Vagina (tissue), 2 donors: ENCODE results near the gene TEX50. TPM values are rescaled to one million over a fixed set of nuclear protein-coding genes. Genes with fewer than 3 reads are reported as not detected.
"Not testable (repeated sequence)": the region's sequence is repeated elsewhere in the genome, so short reads cannot be mapped to it uniquely, and the experiment has no call there.

Experiments
- DNase-seq, 2 donors: peaks; one replicate each; pipeline ENCODE4 v3.0.0-alpha.2; 2017; ENCODE audit errors: extremely low spot score in 2 of 2
- H3K27ac ChIP-seq: fragments of 200-600 bp; sonication (generic); one replicate; pipeline ENCODE4 v1.5.1; 2019
- H3K27me3 ChIP-seq: fragments of 200-600 bp; sonication (generic); one replicate; pipeline ENCODE4 v1.5.1; 2019
- H3K36me3 ChIP-seq, 2 donors: fragments of 200-600 bp; sonication (generic); one replicate each; pipeline ENCODE4 v1.5.1; 2017 to 2019
- H3K4me1 ChIP-seq: fragments of 200-600 bp; sonication (generic); one replicate; pipeline ENCODE4 v1.5.1; 2019
- H3K4me3 ChIP-seq, 2 donors: fragments of 200-600 bp; sonication (generic); 1 replicate in 1 of 2; 2 replicates in 1 of 2; pipeline ENCODE4 v1.5.1; 2016 to 2019
- H3K9me3 ChIP-seq: fragments of 200-600 bp; sonication (generic); one replicate; pipeline ENCODE4 v1.5.1; 2019
- CTCF ChIP-seq, 3 experiments: fragments of 450-650 bp in 2 of 3; fragments of 200-600 bp in 1 of 3; sonication (generic) in 1 of 3; IDR thresholded peaks; one replicate each; pipeline ENCODE4 v1.5.1; 2017 to 2019; ENCODE audit warnings: antibody characterized with exemption in 3 of 3, mild to moderate bottlenecking in 2 of 3, moderate library complexity in 2 of 3
- POLR2A ChIP-seq, 2 donors: fragments of 450-650 bp; IDR thresholded peaks; one replicate each; pipeline ENCODE4 v1.6.1; 2017; ENCODE audit warnings: antibody characterized with exemption in 2 of 2, mild to moderate bottlenecking in 2 of 2, moderate library complexity in 2 of 2
- POLR2AphosphoS5 ChIP-seq, 2 donors: sonication (generic); formaldehyde crosslinking; IDR thresholded peaks; one replicate each; pipeline ENCODE4 v1.9.0; 2017; ENCODE audit warnings: antibody characterized with exemption in 2 of 2, mild to moderate bottlenecking in 2 of 2, low read depth in 1 of 2; ENCODE audit not compliant: insufficient read depth in 1 of 2
- intact Hi-C: fragments of 100-400 bp; cut with DNase I; formaldehyde crosslinking; loops from one replicate; pipeline ENCODE4 v1.15.1; 2023
- total RNA-seq: library from RNA; depleted of rRNA; stranded (reverse); fragments of >200 nt; gene quantifications from one replicate; pipeline ENCODE4 v1.2.3, GENCODE V29; 2016

Gene TEX50
- total RNA-seq, 1 donor from 2014 or later = not detected

- DNase-seq = no peak
- TF ChIP-seq CTCF (IDR thresholded peaks at IDR 0.05) (no peak), POLR2A (IDR thresholded peaks at IDR 0.05) (no peak), POLR2AphosphoS5 (IDR thresholded peaks at IDR 0.05; ENCODE audit: insufficient read depth in 1 of 2, low read depth in 1 of 2) (no peak)
- H3K27ac ChIP-seq = no peak overlapping the region
- H3K4me3 ChIP-seq = no peak overlapping the region
- no peaks in the 10 kb centered on the region for H3K36me3 ChIP-seq
- no peaks in the 10 kb centered on the region for H3K27me3 ChIP-seq
- intact Hi-C loops = no loop called here
- no peaks in the 10 kb centered on the region for H3K4me1 ChIP-seq
- no peaks in the 10 kb centered on the region for H3K9me3 ChIP-seq
Observed at GRCh38 chr1:173628888-173629287, 6.2 kb upstream of the TEX50 start.

- H3K27me3 ChIP-seq, DNase-seq, H3K36me3 ChIP-seq, H3K27ac ChIP-seq, intact Hi-C loops, H3K4me1 ChIP-seq, H3K4me3 ChIP-seq, H3K9me3 ChIP-seq: not testable (repeated sequence)
Observed at GRCh38 chr1:173637236-173638042, 2.3 kb downstream of the TEX50 start.

- DNase-seq = no peak
- intact Hi-C loops = no loop called here
- H3K4me1 ChIP-seq = no peaks in the 10 kb centered on the region
Observed at GRCh38 chr1:173638043-173639021, 3.2 kb downstream of the TEX50 start.

GRCh38 chr1:173639102-173639501, 4.0 kb downstream of the TEX50 start:
- no peaks in the 10 kb centered on the region for H3K36me3 ChIP-seq
- no peaks in the 10 kb centered on the region for H3K4me1 ChIP-seq
- H3K4me3 ChIP-seq = no peak overlapping the region
- intact Hi-C loops = no loop called here
- DNase-seq = no peak
- H3K27me3 ChIP-seq = no peaks in the 10 kb centered on the region
- TF ChIP-seq CTCF (IDR thresholded peaks at IDR 0.05) (no peak), POLR2A (IDR thresholded peaks at IDR 0.05) (no peak), POLR2AphosphoS5 (IDR thresholded peaks at IDR 0.05; ENCODE audit: insufficient read depth in 1 of 2, low read depth in 1 of 2) (no peak)
- H3K27ac ChIP-seq = no peak overlapping the region
- no peaks in the 10 kb centered on the region for H3K9me3 ChIP-seq

More at GRCh38 chr1:173638043-173639021, 3.2 kb downstream of the TEX50 start:
- no peaks in the 10 kb centered on the region for H3K36me3 ChIP-seq
- H3K27me3 ChIP-seq = no peaks in the 10 kb centered on the region
- no peak overlapping the region for H3K27ac ChIP-seq
- no peaks in the 10 kb centered on the region for H3K9me3 ChIP-seq
- no peak for TF ChIP-seq POLR2A (IDR thresholded peaks at IDR 0.05)
- TF ChIP-seq POLR2AphosphoS5 (IDR thresholded peaks at IDR 0.05; ENCODE audit: insufficient read depth in 1 of 2, low read depth in 1 of 2) = no peak
- TF ChIP-seq CTCF (IDR thresholded peaks at IDR 0.05) = no peak
- H3K4me3 ChIP-seq = no peak overlapping the region

- intact Hi-C loops, H3K27me3 ChIP-seq, H3K4me3 ChIP-seq, H3K36me3 ChIP-seq, H3K9me3 ChIP-seq, H3K4me1 ChIP-seq, H3K27ac ChIP-seq, DNase-seq: not testable (repeated sequence)
Observed at GRCh38 chr1:173642450-173643139, 7.5 kb downstream of the TEX50 start.
